Right lobe of liver (tissue), 4 donors: ENCODE data around the gene SFN.

ENCODE experiments used
- POLR2A ChIP-seq: fragments of 450-650 bp; IDR thresholded peaks from one replicate; pipeline ENCODE4 v1.6.1; 2017; ENCODE audit warnings: antibody characterized with exemption, mild to moderate bottlenecking
- TF ChIP-seq, protein P1 (sequence below), 4 donors: fragments of 200-600 bp in 3 of 4; fragments of 450-650 bp in 1 of 4; IDR thresholded peaks; one replicate each; pipeline versions ENCODE4 v1.5.1 to v1.8.0; 2016 to 2022; ENCODE audit warnings: antibody characterized with exemption in 4 of 4, mild to moderate bottlenecking in 2 of 4
- donor health status: DM: no; HTN: no; CAD: no.
- donor health status: DM: no; HTN: no; CAD: no.
- donor health status: DM: no; HTN: yes; CAD: no.

DNA sequence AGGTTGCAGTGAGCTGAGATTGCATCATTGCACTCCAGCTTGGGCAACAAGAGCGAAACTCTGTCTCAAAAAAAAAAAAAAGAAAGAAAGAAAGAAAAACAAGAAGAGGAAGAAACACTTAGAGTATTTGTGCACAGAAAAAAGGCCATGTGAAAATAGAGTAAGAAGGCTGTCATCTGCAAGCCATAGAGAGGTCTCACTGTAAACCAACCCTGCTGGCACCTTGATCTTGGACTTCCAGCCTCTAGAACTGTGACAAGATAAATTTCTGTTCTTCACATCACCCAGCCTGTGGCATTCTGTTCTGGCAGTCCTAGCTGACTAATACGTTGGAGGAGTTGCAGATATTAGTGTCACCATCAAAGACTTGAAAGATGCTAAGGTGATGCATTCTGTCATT is 48.6 kb upstream of the SFN start:
- TF ChIP-seq POLR2A = no peak
- TF ChIP-seq, protein P1, sequence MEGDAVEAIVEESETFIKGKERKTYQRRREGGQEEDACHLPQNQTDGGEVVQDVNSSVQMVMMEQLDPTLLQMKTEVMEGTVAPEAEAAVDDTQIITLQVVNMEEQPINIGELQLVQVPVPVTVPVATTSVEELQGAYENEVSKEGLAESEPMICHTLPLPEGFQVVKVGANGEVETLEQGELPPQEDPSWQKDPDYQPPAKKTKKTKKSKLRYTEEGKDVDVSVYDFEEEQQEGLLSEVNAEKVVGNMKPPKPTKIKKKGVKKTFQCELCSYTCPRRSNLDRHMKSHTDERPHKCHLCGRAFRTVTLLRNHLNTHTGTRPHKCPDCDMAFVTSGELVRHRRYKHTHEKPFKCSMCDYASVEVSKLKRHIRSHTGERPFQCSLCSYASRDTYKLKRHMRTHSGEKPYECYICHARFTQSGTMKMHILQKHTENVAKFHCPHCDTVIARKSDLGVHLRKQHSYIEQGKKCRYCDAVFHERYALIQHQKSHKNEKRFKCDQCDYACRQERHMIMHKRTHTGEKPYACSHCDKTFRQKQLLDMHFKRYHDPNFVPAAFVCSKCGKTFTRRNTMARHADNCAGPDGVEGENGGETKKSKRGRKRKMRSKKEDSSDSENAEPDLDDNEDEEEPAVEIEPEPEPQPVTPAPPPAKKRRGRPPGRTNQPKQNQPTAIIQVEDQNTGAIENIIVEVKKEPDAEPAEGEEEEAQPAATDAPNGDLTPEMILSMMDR (IDR thresholded peaks at IDR 0.05) = no peak
